CD14-positive monocyte (primary cell): Measurements from ENCODE around the gene TATDN2. TPM values are rescaled to one million over a fixed set of nuclear protein-coding genes. Genes with fewer than 3 reads are reported as not detected.

Experiments
- DNase-seq, 3 donors: peaks; one replicate each; pipeline ENCODE4 v3.0.0-alpha.2; 2011 to 2022
- H2AFZ ChIP-seq: 2 replicates; pipeline ENCODE4 v1.6.0; 2012; ENCODE audit warnings: mild to moderate bottlenecking, low read depth, low read length, inconsistent platforms; ENCODE audit not compliant: insufficient read depth, poor library complexity, severe bottlenecking
- H3K27ac ChIP-seq, 2 donors: 1 replicate in 1 of 2; 2 replicates in 1 of 2; pipeline ENCODE4 v1.5.1; 2012 to 2013; ENCODE audit warnings: low read length in 2 of 2, control low read depth in 1 of 2, inconsistent platforms in 1 of 2, low read depth in 1 of 2, mild to moderate bottlenecking in 1 of 2
- H3K27me3 ChIP-seq, 2 donors: one replicate each; pipeline versions ENCODE4 v1.6.0 to v1.6.1; 2011 to 2013; ENCODE audit warnings: low read length in 2 of 2; ENCODE audit not compliant: control insufficient read depth in 2 of 2, insufficient read depth in 2 of 2
- H3K36me3 ChIP-seq, 2 donors: replicated peaks in 1 of 2; 1 replicate in 1 of 2; 2 replicates in 1 of 2; pipeline versions ENCODE4 v1.5.1 to v1.6.1; 2012 to 2013; ENCODE audit warnings: low read length in 2 of 2, control low read depth in 1 of 2, inconsistent platforms in 1 of 2, mild to moderate bottlenecking in 1 of 2; ENCODE audit not compliant: insufficient read depth in 2 of 2, control insufficient read depth in 1 of 2
- H3K4me1 ChIP-seq, 2 donors: 1 replicate in 1 of 2; 2 replicates in 1 of 2; pipeline versions ENCODE4 v1.5.1 to v1.6.1; 2012 to 2013; ENCODE audit warnings: low read length in 2 of 2, control low read depth in 1 of 2, inconsistent platforms in 1 of 2, mild to moderate bottlenecking in 1 of 2, moderate library complexity in 1 of 2; ENCODE audit not compliant: insufficient read depth in 2 of 2, control insufficient read depth in 1 of 2
- H3K4me2 ChIP-seq: replicated peaks from 2 replicates; pipeline ENCODE3; 2012; ENCODE audit warnings: low read length, moderate library complexity, mild to moderate bottlenecking; ENCODE audit not compliant: poor library complexity, severe bottlenecking; ENCODE audit errors: extremely low read depth
- H3K4me3 ChIP-seq, 3 experiments: fragments of 200-600 bp in 1 of 3; sonication (generic) in 1 of 3; replicated peaks in 1 of 3; 1 replicate in 2 of 3; 2 replicates in 1 of 3; pipeline ENCODE4 v1.5.1; 2011 to 2013; ENCODE audit warnings: low read length in 3 of 3, mild to moderate bottlenecking in 3 of 3, control low read depth in 2 of 3, low read depth in 2 of 3, inconsistent platforms in 1 of 3, moderate library complexity in 1 of 3
- H3K79me2 ChIP-seq: 2 replicates; pipeline ENCODE4 v1.6.0; 2012; ENCODE audit warnings: mild to moderate bottlenecking, control low read depth, inconsistent platforms, low read length, moderate library complexity; ENCODE audit not compliant: insufficient read depth
- H3K9ac ChIP-seq: 2 replicates; pipeline ENCODE4 v1.6.0; 2017; ENCODE audit warnings: low read length, mild to moderate bottlenecking; ENCODE audit not compliant: insufficient read depth, poor library complexity, severe bottlenecking
- H3K9me3 ChIP-seq, 2 donors: replicated peaks in 1 of 2; 1 replicate in 1 of 2; 2 replicates in 1 of 2; pipeline versions ENCODE4 v1.5.1 to v1.6.1; 2012 to 2013; ENCODE audit warnings: low read length in 2 of 2, control low read depth in 1 of 2; ENCODE audit not compliant: control insufficient read depth in 1 of 2, insufficient read depth in 1 of 2
- H4K20me1 ChIP-seq: 2 replicates; pipeline ENCODE4 v1.6.0; 2012; ENCODE audit warnings: mild to moderate bottlenecking, low read length, control low read depth, moderate library complexity; ENCODE audit not compliant: insufficient read depth
- H3K27ac Mint-ChIP-seq, 7 donors: one replicate each; pipeline ENCODE4 v1.8.0; 2020; ENCODE audit warnings: mild to moderate bottlenecking in 7 of 7, mixed read lengths in 7 of 7, moderate library complexity in 6 of 7, inconsistent platforms in 2 of 7
- H3K27me3 Mint-ChIP-seq, 3 donors: one replicate each; pipeline ENCODE4 v1.8.0; 2021 to 2022; ENCODE audit warnings: low read depth in 3 of 3, mild to moderate bottlenecking in 3 of 3, mixed read lengths in 3 of 3, moderate library complexity in 3 of 3, inconsistent platforms in 1 of 3
- H3K36me3 Mint-ChIP-seq, 2 donors: one replicate each; pipeline ENCODE4 v1.8.0; 2020; ENCODE audit warnings: mixed read lengths in 2 of 2, inconsistent platforms in 1 of 2, mild to moderate bottlenecking in 1 of 2
- H3K4me1 Mint-ChIP-seq: one replicate; pipeline ENCODE4 v1.8.0; 2020; ENCODE audit warnings: mild to moderate bottlenecking, mixed read lengths
- H3K4me3 Mint-ChIP-seq, 2 donors: one replicate each; pipeline ENCODE4 v1.8.0; 2020; ENCODE audit warnings: mild to moderate bottlenecking in 2 of 2, mixed read lengths in 2 of 2, moderate library complexity in 1 of 2
- H3K9me3 Mint-ChIP-seq, 7 donors: one replicate each; pipeline ENCODE4 v1.8.0; 2020 to 2022; ENCODE audit warnings: mixed read lengths in 7 of 7, mild to moderate bottlenecking in 6 of 7, moderate library complexity in 6 of 7, inconsistent platforms in 2 of 7
- WGBS: methylation state at CpG from one replicate; pipeline ENCODE4 v1.1.5; 2013; ENCODE audit warnings: missing lambda C conversion rate; ENCODE audit not compliant: insufficient coverage; 5-methylcytosine and 5-hydroxymethylcytosine counted together
- intact Hi-C, 2 donors: fragments of 100-400 bp; cut with micrococcal nuclease; formaldehyde crosslinking; loops; one replicate each; pipeline versions ENCODE4 v1.15.0 to v1.15.1; 2023
- polyA plus RNA-seq, 3 donors: library from polyadenylated mRNA; depleted of rRNA in 1 of 3; unstranded in 2 of 3; stranded (reverse) in 1 of 3; fragments of 300-500 nt in 2 of 3; fragments of >200 nt in 1 of 3; fragmentation: Illumina TruSeq in 2 of 3; gene quantifications; 1 replicate in 2 of 3; 2 replicates in 1 of 3; pipeline ENCODE4 v1.2.3, GENCODE V29; 2012 to 2021
- TF ChIP-seq, protein P1 (sequence below): fragments of 200-600 bp; IDR thresholded peaks from one replicate; pipeline ENCODE4 v1.8.0; 2022; ENCODE audit warnings: antibody characterized with exemption, mild to moderate bottlenecking

TATDN2 gene
- polyA plus RNA-seq, 3 donors = 6.0 to 27.1 (median 6.0) TPM

DNA sequence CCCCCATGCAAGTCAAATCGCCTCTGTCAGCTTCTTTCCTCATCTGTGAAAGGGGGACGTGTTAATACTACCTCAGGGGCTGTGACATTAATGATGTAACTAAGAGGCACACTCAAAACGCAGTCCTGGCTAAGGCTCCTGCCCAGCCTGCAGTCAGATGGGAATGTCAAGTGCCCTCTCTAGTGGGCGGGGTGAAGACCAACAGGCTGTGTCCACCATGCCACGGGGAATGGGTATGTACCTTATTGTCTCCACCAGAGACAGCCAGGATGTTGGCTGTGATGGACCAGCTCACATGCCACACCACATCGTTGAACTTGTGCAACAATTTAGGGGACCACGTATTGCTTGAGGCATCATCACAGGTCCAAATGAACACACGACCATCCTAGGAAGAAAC, 55.5 kb downstream of the TATDN2 start:
- Histone ChIP-seq H3K27ac (peak overlapping the region in 1 of 2 donors; percentile 32), H3K4me3 (no peak overlapping the region), H3K4me1 (no peaks in the 10 kb centered on the region), H3K27me3 (no peaks in the 10 kb centered on the region), H3K36me3 (peaks cover 90 to 100% of the 10 kb centered on the region in 2 donors), H4K20me1 (peaks cover 6% of the 10 kb centered on the region), H3K4me2 (no peak overlapping the region), H3K9me3 (no peaks in the 10 kb centered on the region), H3K9ac (no peak overlapping the region), H2AFZ (no peak overlapping the region), H3K79me2 (peaks cover 17% of the 10 kb centered on the region)
- TF ChIP-seq, protein P1, sequence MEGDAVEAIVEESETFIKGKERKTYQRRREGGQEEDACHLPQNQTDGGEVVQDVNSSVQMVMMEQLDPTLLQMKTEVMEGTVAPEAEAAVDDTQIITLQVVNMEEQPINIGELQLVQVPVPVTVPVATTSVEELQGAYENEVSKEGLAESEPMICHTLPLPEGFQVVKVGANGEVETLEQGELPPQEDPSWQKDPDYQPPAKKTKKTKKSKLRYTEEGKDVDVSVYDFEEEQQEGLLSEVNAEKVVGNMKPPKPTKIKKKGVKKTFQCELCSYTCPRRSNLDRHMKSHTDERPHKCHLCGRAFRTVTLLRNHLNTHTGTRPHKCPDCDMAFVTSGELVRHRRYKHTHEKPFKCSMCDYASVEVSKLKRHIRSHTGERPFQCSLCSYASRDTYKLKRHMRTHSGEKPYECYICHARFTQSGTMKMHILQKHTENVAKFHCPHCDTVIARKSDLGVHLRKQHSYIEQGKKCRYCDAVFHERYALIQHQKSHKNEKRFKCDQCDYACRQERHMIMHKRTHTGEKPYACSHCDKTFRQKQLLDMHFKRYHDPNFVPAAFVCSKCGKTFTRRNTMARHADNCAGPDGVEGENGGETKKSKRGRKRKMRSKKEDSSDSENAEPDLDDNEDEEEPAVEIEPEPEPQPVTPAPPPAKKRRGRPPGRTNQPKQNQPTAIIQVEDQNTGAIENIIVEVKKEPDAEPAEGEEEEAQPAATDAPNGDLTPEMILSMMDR = no peak
- Mint-ChIP-seq H3K9me3 (no peaks in the 10 kb centered on the region), H3K27me3 (no peaks in the 10 kb centered on the region), H3K4me1 (no peaks in the 10 kb centered on the region), H3K36me3 (peaks cover 84 to 96% of the 10 kb centered on the region in 2 donors), H3K4me3 (no peak overlapping the region), H3K27ac (peak overlapping the region in 2 of 7 donors; percentile 25 to 47)
- 94% methylated on average over 3 of the region's 8 CpGs for WGBS
- intact Hi-C loops = no loop called here
- no peak for DNase-seq

DNA sequence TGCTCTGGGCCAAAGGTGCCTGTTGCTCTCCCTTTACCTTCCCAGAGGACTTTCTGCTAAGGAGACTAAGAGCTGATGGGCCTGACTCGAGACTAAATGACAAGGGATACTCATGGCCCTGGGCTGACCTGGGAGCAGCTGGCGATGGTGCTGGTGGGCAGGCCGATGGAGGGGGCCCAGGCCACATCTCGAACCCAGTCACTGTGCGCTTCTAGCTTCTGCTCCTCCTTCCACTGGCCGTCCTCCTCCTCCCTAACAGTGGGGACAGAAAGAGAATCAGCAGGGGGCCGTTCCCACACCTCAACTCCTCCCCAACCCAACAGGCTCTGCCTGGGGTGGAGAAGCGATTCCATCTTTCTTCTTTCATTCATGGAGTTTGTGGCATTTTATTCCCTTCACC, 56.6 kb downstream of the TATDN2 start:
- no peaks in the 10 kb centered on the region for H3K27me3 ChIP-seq

More for the DNA sequence above, 56.6 kb downstream of the TATDN2 start:
- Mint-ChIP-seq H3K9me3 (no peaks in the 10 kb centered on the region), H3K27ac (peak overlapping the region in 2 of 7 donors; percentile 50 to 73), H3K36me3 (peaks cover 87 to 98% of the 10 kb centered on the region in 2 donors), H3K4me3 (no peak overlapping the region), H3K27me3 (no peaks in the 10 kb centered on the region), H3K4me1 (peaks cover 3% of the 10 kb centered on the region)
- WGBS = 93% methylated on average over 6 of the region's 8 CpGs
- H3K9me3 ChIP-seq = no peaks in the 10 kb centered on the region
- H3K4me1 ChIP-seq = no peaks in the 10 kb centered on the region
- no peak overlapping the region for H3K4me3 ChIP-seq
- H3K36me3 ChIP-seq = peaks cover 95 to 100% of the 10 kb centered on the region in 2 donors
- TF ChIP-seq, protein P1 = no peak
- intact Hi-C loops = no loop called here
- H4K20me1 ChIP-seq = peaks cover 6% of the 10 kb centered on the region
- no peak overlapping the region for H3K9ac ChIP-seq
- H2AFZ ChIP-seq = no peak overlapping the region
- peaks cover 6% of the 10 kb centered on the region for H3K79me2 ChIP-seq
- H3K4me2 ChIP-seq = no peak overlapping the region
- no peak for DNase-seq
- H3K27ac ChIP-seq = peak overlapping the region in 1 of 2 donors; percentile 22
